GM23338 (cell line): ENCODE data around the gene DNAH17.

Experiments
- CREB1 ChIP-seq: fragments of 250-450 bp; sonication (Bioruptor Pico); IDR thresholded peaks from 2 replicates; pipeline ENCODE4 v1.5.0; 2020; ENCODE audit warnings: low read depth, mild to moderate bottlenecking, moderate library complexity
- EZH2 ChIP-seq: fragments of 200-600 bp; sonication (generic); IDR thresholded peaks from one replicate; pipeline ENCODE4 v1.8.0; 2017; ENCODE audit warnings: antibody characterized with exemption, mild to moderate bottlenecking, low read depth; ENCODE audit not compliant: unreplicated experiment
- EZH2phosphoT487 ChIP-seq: fragments of 200-600 bp; sonication (generic); IDR thresholded peaks from one replicate; pipeline ENCODE4 v1.8.1; 2018; ENCODE audit warnings: antibody characterized with exemption; ENCODE audit not compliant: unreplicated experiment
- JUNB ChIP-seq: IDR thresholded peaks from one replicate; pipeline ENCODE4 v1.6.1; 2016; ENCODE audit warnings: antibody characterized with exemption; ENCODE audit not compliant: unreplicated experiment
- NANOG ChIP-seq: IDR thresholded peaks from 2 replicates; pipeline ENCODE4 v1.6.1; 2016; ENCODE audit warnings: antibody characterized with exemption, borderline replicate concordance
- POLR2AphosphoS5 ChIP-seq: IDR thresholded peaks from 2 replicates; pipeline ENCODE4 v1.6.1; 2016; ENCODE audit warnings: antibody characterized with exemption, low read depth
- STAT1 ChIP-seq: IDR thresholded peaks from one replicate; pipeline ENCODE4 v1.6.1; 2016; ENCODE audit warnings: antibody characterized with exemption; ENCODE audit not compliant: unreplicated experiment
- ZNF114 ChIP-seq: fragments of 250-450 bp; sonication (Bioruptor Pico); IDR thresholded peaks from 2 replicates; pipeline ENCODE4 v1.5.0; 2020; ENCODE audit warnings: mild to moderate bottlenecking, moderate library complexity
- TF ChIP-seq, protein P1 (sequence below), 2 experiments: fragments of 200-600 bp in 1 of 2; sonication (generic) in 1 of 2; conservative IDR thresholded peaks; 2 replicates each; pipeline versions ENCODE4 v1.5.1 to v1.6.1; 2016 to 2017; ENCODE audit warnings: antibody characterized with exemption in 2 of 2, low read depth in 2 of 2, mild to moderate bottlenecking in 2 of 2, moderate library complexity in 1 of 2
- TF ChIP-seq, protein P2 (sequence below): IDR thresholded peaks from 2 replicates; pipeline ENCODE4 v1.6.1; 2016; ENCODE audit warnings: antibody characterized with exemption
- TF ChIP-seq, protein P3 (sequence below): IDR thresholded peaks from one replicate; pipeline ENCODE4 v1.6.1; 2018; ENCODE audit warnings: antibody characterized with exemption; ENCODE audit not compliant: unreplicated experiment

DNA sequence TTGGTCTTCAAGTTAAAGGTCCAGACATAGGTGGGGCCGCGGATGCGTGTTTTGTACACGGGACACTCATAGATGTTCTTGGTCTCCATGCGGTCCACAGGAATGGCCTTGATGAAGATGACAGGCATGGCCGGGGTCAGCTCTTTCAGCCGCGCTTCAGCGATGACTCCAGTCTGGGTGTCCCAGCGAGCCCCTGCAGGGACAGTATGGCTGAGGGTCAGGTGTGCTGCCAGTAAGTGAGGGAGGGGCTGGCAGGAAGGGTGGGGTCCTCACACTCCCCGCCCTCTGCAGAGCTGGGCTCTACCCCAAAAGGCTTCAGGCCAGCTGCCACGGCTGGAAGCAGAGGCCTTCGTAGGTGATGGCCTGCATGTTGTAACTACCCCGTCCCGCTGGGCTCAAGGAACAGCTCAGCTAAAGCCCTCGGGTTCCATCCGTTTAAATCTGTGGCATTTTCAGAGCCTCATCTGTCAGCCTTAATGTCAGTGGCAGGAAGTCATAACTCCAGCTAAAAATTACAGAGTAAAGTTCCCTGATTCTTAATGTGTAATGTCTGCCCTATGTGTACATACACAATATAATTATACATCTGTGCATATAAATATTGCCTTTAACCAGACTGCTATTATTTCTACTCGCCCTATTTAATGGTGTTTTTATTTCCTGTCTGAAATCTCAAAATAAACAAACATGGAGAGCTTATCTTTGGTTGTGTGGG lies 153.1 kb downstream of the DNAH17 start:
- TF ChIP-seq JUNB (no peak), EZH2 (no peak), EZH2phosphoT487 (no peak), POLR2AphosphoS5 (no peak), NANOG (no peak), CREB1 (CRISPR knock-in tag) (no peak), ZNF114 (no peak), STAT1 (no peak)
- TF ChIP-seq, protein P1, sequence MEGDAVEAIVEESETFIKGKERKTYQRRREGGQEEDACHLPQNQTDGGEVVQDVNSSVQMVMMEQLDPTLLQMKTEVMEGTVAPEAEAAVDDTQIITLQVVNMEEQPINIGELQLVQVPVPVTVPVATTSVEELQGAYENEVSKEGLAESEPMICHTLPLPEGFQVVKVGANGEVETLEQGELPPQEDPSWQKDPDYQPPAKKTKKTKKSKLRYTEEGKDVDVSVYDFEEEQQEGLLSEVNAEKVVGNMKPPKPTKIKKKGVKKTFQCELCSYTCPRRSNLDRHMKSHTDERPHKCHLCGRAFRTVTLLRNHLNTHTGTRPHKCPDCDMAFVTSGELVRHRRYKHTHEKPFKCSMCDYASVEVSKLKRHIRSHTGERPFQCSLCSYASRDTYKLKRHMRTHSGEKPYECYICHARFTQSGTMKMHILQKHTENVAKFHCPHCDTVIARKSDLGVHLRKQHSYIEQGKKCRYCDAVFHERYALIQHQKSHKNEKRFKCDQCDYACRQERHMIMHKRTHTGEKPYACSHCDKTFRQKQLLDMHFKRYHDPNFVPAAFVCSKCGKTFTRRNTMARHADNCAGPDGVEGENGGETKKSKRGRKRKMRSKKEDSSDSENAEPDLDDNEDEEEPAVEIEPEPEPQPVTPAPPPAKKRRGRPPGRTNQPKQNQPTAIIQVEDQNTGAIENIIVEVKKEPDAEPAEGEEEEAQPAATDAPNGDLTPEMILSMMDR (conservative IDR thresholded peaks at IDR 0.05; ENCODE audit: low read depth in 2 of 2), result no peak
- TF ChIP-seq, protein P2, sequence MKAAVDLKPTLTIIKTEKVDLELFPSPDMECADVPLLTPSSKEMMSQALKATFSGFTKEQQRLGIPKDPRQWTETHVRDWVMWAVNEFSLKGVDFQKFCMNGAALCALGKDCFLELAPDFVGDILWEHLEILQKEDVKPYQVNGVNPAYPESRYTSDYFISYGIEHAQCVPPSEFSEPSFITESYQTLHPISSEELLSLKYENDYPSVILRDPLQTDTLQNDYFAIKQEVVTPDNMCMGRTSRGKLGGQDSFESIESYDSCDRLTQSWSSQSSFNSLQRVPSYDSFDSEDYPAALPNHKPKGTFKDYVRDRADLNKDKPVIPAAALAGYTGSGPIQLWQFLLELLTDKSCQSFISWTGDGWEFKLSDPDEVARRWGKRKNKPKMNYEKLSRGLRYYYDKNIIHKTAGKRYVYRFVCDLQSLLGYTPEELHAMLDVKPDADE, result no peak
- TF ChIP-seq, protein P3, sequence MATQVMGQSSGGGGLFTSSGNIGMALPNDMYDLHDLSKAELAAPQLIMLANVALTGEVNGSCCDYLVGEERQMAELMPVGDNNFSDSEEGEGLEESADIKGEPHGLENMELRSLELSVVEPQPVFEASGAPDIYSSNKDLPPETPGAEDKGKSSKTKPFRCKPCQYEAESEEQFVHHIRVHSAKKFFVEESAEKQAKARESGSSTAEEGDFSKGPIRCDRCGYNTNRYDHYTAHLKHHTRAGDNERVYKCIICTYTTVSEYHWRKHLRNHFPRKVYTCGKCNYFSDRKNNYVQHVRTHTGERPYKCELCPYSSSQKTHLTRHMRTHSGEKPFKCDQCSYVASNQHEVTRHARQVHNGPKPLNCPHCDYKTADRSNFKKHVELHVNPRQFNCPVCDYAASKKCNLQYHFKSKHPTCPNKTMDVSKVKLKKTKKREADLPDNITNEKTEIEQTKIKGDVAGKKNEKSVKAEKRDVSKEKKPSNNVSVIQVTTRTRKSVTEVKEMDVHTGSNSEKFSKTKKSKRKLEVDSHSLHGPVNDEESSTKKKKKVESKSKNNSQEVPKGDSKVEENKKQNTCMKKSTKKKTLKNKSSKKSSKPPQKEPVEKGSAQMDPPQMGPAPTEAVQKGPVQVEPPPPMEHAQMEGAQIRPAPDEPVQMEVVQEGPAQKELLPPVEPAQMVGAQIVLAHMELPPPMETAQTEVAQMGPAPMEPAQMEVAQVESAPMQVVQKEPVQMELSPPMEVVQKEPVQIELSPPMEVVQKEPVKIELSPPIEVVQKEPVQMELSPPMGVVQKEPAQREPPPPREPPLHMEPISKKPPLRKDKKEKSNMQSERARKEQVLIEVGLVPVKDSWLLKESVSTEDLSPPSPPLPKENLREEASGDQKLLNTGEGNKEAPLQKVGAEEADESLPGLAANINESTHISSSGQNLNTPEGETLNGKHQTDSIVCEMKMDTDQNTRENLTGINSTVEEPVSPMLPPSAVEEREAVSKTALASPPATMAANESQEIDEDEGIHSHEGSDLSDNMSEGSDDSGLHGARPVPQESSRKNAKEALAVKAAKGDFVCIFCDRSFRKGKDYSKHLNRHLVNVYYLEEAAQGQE, result no peak
